GM18511 (cell line): ENCODE results near the gene LRWD1.

ENCODE experiments used
- ATAC-seq: cut with Tn5 transposase; IDR thresholded peaks from one replicate; pipeline ENCODE4 v1.9.1; 2021; ENCODE audit warnings: mild to moderate bottlenecking, moderate library complexity; ENCODE audit not compliant: unreplicated experiment

The LRWD1 gene

DNA sequence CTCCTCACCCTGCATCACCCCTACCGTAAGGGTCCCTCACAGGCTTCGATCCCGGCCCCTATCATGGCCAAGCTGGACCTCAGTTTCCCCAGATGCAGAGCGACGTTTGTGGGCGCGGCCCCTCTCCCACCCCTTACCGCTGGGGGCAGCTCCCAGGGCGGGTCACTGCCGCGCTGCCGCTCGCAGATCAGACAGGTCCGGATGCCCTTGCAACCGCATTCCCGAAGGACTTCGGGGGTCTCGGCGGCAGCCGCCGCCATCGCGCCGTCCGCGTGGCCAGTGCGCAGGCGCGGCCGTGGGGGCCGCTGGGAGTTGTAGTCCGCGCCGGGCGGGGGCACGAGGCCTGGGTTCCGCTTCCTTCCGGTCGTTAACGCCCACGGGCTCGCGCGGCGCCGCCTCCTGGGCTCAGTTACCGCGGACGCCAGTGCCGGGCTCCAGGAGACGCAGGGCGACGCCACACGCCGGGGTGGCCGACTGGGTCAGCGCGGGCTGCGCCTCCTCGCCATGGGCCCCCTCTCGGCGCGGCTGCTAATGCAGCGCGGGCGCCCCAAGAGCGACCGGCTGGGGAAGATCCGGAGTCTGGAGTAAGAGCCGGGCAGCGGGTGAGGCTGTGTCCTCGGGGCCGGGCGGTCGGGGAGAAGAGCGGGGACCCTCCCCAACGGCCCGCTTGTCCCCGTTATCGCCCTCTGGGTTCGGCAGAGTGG, at the start of gene LRWD1, which contains the start of gene ALKBH4:
TSS of gene LRWD1 (plus strand) at position 408 of the 704 bp plus-strand sequence. CDS start at position 505, 97 bp downstream.
TSS of gene ALKBH4 (minus strand) at position 287 of the 704 bp plus-strand sequence. CDS start at position 260, 27 bp downstream.
- peak; percentile 91 for ATAC-seq

DNA sequence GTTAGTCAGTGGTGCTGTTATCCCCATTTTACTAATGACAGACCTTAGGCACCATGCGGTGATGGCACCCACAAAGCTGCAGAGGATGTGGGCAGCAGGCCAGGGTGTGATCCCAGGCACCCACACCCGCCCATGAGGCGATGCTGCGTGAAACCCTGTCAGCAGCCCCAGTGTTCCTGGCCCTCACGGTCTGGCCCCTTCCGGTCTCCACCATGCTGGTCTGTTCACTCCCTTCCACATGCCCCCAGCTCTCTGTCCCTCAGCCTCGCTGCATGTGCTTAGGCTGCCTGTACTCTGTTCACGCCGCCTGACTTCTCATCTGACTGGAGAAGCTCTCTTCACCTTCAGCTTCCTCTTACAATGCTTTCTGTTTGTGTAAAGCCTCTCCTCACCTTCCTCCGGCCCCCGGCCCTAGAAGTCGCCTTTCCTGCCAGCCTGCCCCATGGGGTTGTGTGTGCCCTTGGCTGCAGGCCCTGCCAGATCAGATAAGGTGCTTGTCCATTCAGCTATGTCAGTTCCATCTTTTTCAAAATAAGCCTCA, 49.0 kb upstream of the LRWD1 start:
- ATAC-seq = peak; percentile 76

DNA sequence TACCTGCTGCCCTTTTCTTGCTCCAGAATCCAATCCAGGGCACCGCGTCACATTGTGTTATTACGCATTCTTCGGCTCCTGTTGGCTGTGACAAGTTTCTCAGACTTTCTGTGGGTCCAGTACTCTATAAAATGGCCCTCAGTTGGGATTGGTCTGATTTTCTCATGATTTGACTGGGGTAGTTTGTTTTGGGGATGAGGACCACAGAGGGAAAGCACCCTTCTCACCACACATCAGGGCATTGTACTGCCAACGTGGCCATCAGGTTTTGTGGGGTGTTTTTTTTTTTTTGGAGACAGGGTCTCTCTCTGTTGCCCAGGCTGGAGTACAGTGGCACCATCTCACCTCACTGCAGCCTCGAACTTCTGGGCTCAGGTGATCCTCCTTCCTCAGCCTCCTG, 48.4 kb upstream of the LRWD1 start:
- ATAC-seq = no peak

DNA sequence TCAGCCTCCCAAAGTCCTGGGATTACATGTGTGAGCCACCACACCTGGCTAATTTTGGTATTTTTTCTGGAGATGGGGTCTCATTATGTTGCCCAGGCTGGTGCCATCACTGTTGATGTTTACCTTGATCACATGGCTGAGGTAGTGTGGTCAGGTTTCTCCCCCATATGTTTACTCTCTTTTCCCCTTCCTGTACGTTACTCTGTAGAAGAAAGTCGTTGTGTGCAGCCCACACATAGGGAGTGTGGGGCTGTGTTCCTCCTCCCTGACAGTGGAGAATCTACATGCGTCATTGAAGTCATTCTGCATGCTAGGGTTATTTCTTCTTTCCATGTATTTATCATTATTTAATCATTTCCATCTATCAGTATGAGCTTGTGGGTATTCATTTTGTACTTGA, 47.7 kb upstream of the LRWD1 start:
- no peak for ATAC-seq

DNA sequence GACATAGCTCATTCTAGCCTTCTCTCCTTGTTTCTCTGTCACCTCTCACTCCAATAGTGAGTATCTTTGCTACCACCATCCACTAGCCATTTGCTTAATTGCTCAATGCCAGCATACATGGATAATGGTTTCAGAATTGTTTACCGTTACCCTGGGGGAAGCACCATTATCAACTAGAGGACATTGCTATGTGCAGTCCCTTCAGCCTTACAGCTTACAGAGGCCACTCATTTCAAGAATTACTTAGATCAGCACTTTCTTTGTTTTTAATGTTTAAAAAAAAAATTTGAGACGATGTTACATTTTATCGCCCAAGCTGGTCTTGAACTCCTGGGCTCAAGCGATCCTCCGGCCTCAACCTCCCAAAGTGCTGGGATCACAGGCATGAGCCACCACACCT, 46.2 kb upstream of the LRWD1 start:
- ATAC-seq = no peak

DNA sequence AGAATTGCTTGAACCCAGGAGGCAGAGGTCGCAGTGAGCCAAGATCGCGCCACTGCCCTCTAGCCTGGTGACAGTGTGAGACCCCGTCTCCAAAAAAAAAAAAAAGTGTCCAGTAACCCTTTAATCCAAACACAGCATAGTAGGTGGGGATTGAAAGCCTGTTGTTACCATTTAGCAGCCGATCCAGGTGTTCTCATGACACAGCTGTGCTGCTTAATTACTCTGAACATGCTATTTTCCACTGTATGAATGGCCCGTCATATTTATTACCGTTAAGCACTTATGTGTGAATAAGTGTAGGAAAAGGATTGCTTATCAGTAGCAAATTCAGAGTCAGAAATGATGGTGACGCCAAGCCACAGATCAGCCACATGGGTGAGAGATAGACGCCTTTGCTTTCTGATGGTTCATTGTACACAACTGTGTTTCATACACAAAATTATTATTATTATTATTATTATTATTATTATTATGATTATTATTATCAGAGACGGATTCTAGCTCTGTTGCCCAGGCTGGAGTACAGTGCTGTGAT, 43.0 kb upstream of the LRWD1 start:
- no peak for ATAC-seq

DNA sequence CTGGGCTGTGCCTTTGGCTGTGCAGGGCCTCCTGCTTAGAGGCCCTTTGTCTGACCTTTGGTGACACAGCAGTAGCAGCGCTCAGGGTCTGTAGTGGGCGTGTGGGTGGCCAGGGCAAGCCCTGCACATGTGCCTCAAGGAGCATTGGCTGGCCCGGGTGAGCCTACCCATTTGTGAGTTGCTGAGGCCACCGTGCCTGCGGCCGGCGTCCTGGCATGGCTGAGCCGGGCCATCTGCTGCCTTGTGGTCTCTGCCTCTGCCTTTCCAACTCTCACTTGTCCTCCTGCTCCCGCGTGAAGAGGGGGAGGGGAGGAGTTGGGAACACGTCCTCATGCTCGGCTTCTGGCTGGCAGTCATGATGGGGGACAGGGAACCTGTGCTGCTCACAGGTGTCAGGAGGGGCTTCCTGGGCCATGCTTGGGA, 40.6 kb upstream of the LRWD1 start:
- no peak for ATAC-seq

DNA sequence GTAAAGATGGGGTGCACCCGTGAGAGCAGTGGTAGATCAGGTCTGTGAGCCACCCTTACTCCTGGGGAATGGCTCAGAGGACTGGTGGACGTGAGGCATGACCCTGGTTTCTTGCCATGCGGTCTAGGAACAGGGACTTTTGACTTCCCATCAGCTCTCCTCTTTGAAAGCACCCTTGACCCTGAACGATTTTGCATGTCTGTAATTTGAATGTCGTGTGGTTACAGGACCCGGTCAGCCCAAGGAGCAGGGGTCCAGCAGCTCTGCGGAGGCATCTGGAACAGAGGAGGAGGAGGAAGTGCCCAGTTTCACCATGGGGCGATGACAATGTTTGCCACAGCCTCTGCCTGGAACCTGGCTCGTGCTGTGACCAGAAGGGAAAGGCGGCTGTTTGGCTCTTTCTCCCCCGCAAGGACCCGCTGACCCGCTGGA, 40.0 kb upstream of the LRWD1 start:
- peak; percentile 29 for ATAC-seq

DNA sequence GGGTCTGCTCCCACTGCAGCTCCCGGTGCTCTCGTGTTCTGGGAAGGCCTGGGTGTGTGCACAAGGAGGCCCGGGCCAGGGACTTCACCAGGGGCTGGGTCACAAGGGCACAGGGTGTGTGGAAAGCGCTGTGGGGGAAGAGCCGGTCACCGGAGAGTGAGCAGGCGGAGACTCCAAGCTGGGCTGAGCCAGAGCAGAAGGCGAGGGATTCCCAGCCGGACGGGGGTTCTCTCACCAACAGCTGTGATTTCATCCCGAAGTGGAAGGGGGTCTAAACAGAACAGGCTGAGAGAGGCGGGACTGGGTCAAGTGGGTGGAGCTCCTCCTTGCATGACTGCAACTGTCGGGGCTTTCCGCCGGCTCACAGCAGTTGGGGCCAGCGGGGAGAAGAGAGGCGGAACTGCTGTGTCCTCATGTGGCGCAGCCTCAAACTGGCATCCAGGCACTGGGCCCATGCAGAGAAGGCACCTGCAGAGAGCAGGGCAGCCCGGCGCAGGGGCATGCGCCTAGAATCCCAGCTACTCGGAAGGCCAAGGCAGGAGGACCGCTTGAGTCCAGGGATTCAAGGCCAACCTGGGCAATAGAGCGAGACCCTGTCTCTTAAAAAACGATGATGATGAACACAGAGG, 39.0 kb upstream of the LRWD1 start:
- peak; percentile 68 for ATAC-seq

DNA sequence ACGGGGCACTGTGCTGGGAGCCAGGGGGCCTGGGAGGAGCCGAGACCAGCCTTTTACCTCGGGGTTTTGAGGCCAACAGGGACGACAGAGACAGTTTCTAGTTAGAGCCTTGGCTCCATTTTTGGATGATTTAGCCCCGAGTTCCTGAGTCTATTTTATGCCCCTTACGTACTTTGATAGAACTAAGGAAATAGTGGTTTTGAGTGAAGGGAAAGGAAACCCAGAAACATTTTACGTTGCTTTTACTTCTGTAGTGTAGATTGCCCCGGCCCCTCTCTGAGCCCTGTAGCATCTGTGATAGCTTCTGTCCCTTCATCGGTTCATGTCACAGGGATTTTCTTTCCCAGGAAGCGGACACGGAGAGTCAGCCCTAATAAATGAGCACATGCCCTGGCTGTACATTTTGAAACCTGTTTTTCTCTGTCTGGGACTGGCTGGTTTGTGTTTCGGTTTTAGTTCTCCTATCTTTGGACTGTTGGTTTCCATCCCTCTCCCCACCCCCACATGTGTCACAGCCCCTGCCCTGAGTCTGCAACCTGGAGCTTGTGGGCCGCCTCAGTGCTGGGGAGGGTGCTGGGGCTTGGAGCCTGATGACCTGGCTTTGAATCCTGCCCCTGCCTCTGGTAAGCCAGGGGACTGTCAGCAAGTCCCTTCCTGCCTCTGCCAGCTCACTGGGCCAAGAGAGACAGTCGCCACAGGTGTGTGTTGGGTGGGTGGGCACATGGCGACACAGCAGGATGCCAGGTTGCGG, 38.3 kb upstream of the LRWD1 start:
- peak; percentile 64 for ATAC-seq

DNA sequence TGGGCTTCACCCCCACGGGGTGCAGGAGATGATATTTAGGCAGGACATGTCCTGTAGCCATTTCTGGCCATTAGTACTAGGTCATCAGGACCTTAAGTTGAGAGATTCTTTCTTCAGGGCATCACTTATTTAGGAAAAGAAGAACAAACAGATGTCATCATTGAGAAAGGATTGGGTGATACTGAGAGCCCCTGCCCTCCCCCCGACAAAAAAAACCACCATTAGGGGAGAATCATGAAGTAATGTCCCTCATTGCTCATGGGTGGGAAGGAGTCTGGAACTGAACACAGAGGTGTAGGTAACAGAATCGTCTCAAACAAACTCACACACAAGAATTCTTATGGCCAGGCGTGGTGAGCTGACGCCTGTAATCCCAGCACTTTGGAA, 37.8 kb upstream of the LRWD1 start:
- ATAC-seq = no peak

DNA sequence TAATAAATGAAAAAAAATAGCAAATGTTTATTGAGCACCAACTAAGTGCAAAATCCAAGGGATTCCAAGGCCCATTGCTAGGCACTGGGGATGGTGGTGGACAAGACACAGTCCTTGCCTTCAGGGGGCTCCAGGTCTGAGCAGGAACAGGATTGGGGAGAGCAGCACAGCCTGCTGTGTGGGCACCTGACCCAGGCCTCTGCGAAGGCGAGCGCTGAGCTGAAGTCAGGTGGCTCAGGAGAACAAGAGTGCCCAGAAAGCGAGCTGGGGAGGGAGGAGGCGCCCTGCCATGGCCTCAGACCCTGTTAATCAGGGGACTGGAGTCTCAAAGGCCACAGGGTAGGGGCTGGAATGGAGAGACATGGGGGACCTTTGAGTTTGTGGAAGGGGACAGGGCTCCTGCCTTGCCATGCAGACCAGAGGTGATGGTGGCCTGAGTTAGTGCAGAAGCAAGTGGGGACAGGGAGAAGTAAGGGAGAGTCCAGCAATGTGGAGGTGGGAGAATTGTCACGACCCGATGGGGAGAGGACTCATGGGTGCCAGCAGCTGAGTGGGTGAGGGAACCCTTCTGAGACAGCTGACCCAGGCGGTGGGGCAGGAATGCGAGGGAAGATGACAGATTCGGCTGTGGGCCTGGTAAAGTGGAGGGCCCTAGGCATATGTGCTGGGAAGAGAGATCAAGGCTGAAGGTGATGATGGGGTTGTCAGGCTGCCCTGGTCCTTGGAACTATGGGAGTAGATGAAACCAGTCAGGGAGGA, 35.5 kb upstream of the LRWD1 start:
- ATAC-seq = no peak

DNA sequence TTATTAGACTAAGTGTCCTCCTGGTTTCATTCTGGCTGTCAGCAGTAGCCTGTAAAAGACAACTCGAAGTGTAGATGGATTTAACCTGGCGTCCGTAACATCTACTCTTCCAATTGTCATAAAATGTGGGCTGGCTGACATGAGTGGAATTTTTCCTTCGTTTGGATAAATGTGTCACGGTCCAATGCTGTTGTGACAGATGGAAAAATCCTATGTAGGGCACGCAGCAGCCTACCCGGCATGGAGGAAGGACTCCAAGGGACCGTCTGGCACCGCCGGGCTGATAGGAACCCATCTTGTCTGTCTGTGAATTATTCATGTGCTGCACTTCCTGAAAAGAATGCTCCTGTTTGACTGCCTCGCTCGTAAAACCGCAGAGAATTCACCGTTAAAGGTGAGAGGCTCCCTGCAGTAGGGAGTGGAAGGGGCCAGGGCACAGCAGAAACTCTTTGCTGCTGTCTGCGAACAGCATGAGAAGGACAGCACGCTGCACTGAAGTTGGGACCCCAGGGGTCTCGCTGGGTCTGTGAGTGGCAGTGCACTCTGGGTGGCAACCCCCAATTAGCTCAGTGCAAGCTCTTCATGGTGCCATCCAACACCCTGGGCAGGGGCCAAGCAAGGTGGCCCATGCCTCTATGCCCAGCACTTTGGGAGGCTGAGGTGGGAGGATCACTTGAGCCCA, 33.0 kb upstream of the LRWD1 start:
- ATAC-seq = no peak

DNA sequence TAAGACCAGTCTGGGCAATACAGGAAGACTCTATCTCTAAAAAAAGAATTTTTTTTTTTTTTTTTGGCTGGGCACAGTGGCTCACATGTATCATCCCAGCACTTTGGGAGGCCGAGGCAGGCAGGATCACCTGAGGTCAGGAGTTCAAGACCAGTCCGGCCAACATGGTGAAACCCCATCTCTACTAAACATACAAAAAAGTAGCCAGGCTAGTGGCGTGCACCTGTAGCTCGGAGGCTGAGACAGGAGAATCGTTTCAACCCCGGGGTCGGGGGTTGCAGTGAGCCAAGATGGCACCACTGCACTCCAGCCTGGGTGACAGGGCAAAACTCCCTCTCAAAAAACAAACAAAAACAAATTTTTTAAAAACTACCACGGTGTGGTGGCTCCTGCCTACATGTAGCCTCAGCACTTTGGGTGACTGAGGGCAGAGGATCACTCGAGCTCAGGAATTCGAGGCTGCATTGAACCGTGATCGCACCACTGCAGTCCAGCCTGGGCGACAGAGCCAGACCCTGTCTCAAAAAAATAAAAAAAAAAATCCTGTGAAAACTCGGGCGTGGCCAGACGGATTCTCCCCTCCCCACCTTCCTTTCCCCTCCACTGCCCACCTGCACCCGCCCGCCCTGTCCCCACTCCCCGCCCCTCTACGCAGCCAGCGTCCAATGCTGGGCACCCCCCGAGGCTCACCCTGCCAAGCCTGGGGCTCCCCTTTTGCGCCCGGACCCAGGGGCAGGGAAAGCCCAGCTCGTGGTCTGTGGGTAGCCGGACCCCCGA, 32.2 kb upstream of the LRWD1 start:
- ATAC-seq = peak; percentile 36

DNA sequence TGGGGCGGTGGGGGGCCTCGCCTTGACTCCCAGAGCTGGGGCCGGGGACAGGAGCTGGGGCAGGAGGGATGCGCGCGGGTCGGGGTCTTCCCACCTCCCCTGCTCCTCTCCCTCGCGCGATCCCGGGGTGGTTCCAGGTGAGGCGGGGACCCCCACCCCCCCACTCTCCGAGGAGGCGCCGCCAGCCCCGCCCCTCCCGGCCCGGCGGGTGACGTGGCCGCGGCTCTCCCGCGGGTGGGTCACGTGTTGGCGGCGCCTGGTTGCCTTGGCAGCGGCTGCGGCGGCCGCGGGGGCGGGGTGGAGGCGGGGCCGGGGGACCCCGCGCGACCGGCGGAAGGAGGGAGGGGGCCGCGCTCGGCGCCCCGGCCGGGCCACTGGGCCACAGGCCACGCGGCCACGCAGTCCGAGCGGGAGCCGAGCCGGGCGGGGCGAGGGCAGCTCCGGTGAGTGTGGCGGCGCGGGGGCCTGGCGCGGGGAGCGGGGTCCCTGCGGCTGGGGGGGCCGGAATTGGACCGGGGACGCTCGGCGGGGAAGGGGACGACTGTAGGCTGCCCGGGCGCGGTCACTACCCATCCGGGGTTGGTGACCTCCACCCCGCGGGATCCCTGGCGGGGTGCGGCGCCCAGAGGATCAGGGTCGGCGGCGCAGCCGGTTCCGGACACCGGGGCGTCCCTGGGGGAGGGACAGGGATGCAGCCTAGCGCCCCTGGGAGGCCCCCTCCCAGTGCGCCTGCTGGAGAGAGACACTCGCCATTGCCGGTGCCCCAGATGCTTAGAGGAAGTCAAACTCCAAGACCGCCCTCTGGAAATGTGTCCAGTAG, 31.4 kb upstream of the LRWD1 start, which contains the start of gene ORAI2:
TSS of gene ORAI2 (plus strand) at position 357 of the 820 bp plus-strand sequence. CDS start 5,382 bp downstream, outside the sequence.
- peak; percentile 70 for ATAC-seq

DNA sequence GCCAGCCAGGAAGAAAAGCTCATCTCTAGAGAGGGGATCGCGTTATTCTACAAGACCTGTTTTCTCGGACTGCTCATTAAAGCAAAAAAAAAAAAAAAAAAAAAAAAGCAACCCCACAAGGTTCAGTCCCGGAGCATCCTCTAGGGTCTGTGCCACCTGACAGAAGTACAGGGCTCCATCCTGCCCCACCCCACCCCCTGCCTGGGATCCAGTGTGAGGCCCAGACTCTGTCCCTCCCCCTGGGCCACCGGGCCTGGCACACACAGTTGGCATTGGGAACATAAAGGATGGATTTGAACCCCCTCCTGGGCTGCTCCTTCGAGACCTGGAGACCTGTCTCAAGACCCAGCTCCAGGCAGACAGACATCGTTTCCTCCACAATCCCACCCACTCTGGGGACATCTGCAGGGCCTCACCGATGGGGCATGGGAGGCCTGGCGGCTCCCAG, 30.7 kb upstream of the LRWD1 start:
- ATAC-seq = peak; percentile 17

DNA sequence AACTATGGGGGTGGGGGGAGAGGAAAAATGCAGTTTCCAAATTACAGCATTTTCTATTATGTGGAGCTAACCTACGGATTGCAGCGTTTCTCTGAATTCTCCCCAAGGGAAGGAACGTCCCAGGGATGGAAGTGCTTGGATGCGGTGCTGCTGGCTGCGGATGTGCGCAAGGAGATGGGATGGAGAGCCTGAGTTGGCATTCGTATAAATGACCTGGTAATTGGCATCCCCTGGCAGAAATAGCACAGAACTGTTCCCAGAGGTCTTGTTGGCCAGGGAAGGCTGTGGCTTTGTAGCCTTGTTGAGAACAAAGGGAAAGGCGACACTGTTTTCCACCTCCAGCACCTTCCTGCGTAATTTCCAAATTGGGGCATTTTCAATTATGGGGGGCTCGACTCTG, 28.7 kb upstream of the LRWD1 start:
- ATAC-seq = no peak
